LNCaP clone FGC (cell line): ENCODE data around the gene KIF26A.

Experiments used
- DNase-seq: peaks from one replicate; pipeline ENCODE4 v3.0.0-alpha.2; 2011; ENCODE audit warnings: low read depth
- H3K4me3 ChIP-seq: 2 replicates; pipeline ENCODE4 v1.5.1; 2011; ENCODE audit warnings: mild to moderate bottlenecking, low read depth, low read length, control low read depth
- TF ChIP-seq, protein P1 (sequence below): IDR thresholded peaks from 2 replicates; pipeline ENCODE4 v1.5.1; 2012; ENCODE audit warnings: mild to moderate bottlenecking; ENCODE audit not compliant: control insufficient read depth, insufficient read depth; ENCODE audit errors: extremely low read depth

The KIF26A gene

DNA sequence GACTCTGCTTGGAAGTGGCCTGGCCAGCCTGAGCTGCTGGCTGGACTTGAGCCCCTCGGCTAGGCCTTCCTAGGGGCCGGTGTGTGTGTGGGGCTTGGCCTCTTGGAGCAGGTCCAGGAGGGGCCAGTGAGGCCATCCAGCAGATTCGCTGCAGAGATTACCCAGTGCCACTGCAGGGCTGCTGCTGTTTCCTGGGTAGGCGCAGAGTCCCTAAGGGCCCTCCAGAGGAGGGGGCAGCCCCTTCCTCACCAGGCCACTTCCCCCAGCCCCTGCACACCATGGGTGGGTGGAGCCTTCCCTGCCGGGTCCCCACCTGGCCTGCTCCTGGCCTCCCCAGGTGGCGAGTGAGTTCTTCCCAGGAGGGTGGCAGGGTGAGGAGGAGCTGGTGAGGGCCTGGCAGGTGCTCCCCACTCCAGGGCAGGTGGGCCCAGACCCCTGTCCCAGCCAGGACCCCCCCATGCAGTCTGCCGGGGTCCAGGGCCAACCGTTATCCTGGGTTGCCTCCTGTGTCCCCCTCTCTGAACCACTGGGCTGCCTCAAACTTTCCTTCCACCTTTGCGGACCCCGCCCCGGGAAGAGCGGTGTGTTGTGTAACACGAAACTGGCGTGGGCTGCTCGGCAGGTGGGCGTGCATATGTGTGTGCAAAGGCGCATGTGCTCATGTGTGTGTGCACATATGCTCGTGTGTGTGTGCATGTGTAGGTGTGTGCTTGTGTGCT lies 27.7 kb upstream of the KIF26A start:
- TF ChIP-seq, protein P1, sequence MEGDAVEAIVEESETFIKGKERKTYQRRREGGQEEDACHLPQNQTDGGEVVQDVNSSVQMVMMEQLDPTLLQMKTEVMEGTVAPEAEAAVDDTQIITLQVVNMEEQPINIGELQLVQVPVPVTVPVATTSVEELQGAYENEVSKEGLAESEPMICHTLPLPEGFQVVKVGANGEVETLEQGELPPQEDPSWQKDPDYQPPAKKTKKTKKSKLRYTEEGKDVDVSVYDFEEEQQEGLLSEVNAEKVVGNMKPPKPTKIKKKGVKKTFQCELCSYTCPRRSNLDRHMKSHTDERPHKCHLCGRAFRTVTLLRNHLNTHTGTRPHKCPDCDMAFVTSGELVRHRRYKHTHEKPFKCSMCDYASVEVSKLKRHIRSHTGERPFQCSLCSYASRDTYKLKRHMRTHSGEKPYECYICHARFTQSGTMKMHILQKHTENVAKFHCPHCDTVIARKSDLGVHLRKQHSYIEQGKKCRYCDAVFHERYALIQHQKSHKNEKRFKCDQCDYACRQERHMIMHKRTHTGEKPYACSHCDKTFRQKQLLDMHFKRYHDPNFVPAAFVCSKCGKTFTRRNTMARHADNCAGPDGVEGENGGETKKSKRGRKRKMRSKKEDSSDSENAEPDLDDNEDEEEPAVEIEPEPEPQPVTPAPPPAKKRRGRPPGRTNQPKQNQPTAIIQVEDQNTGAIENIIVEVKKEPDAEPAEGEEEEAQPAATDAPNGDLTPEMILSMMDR: no peak
- no peak for DNase-seq
- no peak overlapping the region for H3K4me3 ChIP-seq

DNA sequence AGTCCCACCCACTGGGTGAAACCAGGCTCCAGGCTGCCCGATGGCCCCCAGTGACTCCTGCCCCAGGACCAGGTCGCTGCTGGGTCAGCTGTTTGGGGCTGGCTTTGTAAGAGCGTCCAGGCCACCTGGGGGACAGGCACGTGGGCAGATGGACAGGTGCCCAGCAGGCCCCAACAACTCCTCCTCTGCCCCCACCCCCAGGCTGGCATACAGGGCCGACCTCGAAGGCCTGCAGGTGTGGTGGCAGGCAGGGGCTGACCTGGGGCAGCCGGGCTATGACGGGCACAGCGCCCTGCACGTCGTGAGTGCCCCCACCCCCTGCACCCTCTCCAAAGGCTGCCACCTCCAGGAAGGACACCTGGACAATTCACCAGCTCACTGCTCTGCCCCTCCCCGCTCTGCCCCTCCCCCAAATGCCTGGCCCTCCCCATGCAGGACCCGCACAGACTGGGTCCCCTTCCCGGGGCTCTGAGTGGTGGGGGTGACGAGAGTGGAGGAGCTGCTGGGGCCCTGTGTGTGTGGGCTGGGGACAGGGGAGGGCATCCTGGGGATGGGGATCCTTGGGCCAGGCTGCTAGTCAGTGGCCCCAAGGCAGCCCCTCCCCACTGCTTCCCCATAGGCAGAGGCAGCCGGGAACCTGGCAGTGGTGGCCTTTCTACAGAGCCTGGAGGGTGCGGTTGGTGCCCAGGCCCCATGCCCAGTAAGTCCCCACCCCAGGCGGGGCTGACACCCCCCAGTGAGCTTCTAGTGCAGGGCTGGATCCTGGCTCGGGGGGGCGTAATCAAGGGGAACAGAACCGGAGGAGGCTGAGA lies 26.9 kb upstream of the KIF26A start:
- no peak for DNase-seq
- TF ChIP-seq, protein P1: no peak
- no peak overlapping the region for H3K4me3 ChIP-seq

DNA sequence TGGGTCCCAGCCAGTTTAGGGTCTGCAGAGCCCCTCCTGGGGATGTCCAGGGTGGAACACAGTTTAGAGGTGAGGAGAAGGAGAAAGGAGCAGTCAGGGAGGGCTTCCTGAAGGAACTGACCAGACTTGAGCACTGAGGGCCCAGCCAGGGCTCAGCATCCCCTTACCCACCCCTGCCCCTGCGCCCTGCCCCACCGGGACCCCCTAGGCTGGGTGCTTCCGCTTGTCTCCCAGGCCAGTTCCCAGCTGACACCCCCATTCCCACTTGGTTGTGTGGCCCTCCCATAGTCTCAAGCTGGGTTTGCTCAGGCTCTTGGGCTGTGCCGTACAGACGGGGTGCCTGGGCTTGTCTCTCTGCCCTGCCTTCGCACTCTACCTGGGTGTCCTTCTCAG lies 26.3 kb upstream of the KIF26A start:
- no peak overlapping the region for H3K4me3 ChIP-seq
- TF ChIP-seq, protein P1: no peak
- DNase-seq: no peak

DNA sequence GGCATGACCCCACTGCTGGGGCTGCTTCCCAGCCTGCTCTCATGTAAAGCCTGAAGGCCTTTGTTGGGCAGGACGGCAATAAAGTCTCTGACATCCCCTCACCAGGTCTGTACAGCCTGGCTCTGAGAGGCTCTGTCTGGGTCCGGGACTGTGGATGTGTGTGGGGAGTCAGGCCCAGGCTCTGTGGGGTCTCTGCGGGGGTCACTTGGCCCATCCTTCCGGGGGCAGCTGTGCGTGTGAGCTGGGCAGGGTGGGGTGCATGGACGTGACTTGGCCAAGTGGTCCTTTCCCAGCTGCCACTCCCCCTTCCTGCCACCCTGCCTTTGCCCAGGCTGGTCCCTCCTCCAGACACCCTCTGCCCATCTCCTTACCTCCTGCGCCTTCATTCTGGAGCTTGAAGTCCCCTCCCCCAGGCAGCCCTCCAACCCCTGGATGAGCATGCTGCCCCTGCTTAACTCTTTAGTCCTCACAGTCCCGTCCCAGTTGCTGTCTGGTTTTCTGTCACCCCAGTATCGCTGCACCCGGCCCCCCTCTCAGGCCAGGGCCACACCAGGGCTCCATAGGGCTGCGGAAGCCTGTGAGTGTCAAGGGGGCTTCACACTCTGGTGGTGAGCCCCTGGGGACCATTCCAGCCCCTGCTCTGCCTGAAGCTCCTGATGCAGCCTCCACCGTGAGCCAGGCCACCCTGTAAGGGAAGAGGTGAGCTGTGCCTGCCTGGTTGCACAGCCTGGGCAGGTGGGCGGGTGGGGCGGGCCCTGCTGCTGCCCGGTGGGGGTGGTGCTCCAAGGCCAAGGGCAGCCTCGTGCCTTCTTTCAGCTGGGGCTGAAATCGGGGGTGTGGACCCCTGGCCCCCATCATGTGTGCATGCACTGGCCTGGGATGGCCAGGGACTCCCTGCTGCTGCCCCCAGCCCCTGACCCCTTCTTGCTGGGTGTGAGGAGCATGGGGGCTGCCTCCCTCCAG lies 25.5 kb upstream of the KIF26A start:
- TF ChIP-seq, protein P1: no peak
- no peak overlapping the region for H3K4me3 ChIP-seq
- no peak for DNase-seq

DNA sequence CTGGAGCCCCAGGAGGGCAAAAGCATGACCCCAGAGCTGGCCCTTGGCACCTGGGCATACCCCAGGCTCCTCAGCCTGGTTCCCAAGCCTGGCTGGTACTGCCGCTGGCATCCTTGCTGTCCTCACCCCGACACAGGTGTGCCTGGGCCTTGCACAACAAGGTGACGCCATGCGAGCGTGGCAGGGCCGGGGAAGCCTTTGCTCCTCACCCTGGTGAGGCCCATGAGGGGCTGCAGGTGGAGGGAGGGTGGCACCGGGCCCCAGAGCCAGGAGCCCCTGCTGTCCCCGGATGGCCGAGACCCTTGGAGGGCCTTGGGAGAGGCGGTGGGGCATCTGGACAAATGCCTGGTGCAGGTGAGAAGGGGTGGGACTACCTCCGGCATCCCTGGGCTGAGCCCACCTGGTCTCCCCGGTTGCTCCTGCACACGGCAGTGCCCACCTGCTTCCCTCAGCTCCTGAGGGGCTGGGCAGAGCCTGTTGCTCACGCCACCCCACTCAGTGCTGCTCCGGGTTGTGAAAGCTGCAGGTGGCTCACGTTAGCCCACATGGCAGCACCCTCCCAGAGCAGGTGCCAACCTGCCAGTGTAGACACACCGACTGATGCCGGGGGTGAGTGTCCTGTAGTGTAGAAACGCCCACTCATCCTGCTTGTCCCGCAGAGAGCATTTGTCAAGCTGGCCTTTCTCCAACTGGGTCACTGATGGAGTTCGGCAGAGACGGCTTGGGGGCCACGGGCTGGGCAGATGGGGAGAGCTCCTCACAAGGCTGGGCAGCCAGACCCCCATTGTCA lies 24.6 kb upstream of the KIF26A start:
- no peak for DNase-seq
- TF ChIP-seq, protein P1: no peak
- H3K4me3 ChIP-seq: no peak overlapping the region
